ENCODE data around the gene ACTL8. TPM values are rescaled to one million over a fixed set of nuclear protein-coding genes. Genes with fewer than 3 reads are reported as not detected.

ACTL8 gene, protein sequence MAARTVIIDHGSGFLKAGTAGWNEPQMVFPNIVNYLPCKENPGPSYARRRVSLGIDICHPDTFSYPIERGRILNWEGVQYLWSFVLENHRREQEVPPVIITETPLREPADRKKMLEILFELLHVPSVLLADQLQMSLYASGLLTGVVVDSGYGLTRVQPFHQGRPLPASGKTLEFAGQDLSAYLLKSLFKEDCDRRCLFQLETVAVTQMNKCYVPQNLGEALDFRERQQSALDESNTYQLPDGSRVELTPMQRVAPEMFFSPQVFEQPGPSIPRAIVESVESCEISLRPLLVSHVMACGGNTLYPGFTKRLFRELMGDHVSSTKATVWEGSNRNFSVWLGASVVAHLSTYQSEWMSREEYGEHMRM
- 0.51 and 2.4 TPM in 2 replicates for total RNA-seq (2014; rRNA removed; shearing (Covaris generic))

DNA sequence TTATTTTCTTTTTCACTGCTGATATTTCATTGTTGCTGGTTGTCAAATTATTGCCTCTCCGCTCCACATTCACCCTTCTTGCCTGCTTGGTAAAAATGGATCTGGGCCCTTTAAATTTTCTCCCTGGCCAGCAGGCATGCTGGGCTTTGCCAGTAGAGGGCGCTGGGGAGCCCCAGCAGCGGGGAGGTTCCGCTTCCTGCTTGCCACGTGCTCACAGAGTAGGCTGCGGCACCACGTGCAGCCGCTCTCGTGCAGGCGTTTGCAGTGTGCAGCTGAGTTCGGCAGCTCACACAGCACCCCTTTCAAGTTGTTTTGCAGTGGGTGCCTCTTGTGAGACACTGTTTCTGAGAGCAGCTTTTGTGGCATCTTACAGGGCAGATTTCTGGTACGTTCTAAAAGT is at the start of gene ACTL8:
ACTL8 (plus strand) TSS at position 214 of the 400 bp plus-strand sequence. CDS start 67,676 bp downstream, outside the sequence.
- in situ Hi-C loops (cut with HindIII; ENCODE audit: low sequenced_read_pairs), result no loop called here
- no peak for DNase-seq (ENCODE audit: low spot score)

DNA sequence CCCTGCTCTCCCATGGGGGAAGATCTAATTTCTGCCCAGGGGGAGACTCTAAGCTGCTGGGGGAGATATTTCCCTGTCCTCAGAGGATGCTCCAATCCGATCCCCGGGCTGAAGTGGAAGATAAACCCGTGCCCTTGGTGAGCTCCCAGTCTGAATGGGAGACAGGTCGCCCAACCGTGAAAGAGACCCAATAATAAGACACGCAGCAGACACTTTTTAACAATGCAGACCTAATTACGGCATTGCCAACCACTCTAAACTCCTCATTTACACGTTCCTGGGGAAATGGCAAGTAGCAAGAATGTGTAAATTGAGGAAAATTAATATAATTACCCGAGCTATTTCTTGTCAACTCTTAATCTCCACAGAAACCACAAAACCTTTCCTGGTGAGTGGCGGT is 48.7 kb upstream of the ACTL8 start:
- no peak for DNase-seq (ENCODE audit: low spot score)
- in situ Hi-C loops (cut with HindIII; ENCODE audit: low sequenced_read_pairs), result no loop called here

DNA sequence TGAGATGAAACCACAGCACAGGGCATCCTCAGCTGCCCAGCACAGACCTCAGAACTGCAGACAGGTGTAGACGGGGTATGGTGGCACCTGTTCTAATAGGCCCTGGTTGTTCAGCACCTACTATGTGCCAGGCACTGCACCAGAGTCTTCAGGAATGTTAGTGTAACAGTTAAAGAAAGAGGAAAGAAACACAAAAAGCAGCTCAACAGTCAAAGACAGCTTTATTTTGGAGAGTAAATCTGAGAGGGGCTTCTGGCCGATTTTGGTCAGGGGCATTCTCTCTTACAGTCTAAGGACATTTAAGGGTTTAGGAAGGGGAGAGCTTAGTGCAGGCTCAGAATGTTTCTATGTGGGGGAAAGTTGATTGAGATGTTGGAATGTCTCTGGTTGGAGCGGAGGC is 45.2 kb upstream of the ACTL8 start:
- in situ Hi-C loops (cut with HindIII; ENCODE audit: low sequenced_read_pairs), result no loop called here
- no peak for DNase-seq (ENCODE audit: low spot score)

DNA sequence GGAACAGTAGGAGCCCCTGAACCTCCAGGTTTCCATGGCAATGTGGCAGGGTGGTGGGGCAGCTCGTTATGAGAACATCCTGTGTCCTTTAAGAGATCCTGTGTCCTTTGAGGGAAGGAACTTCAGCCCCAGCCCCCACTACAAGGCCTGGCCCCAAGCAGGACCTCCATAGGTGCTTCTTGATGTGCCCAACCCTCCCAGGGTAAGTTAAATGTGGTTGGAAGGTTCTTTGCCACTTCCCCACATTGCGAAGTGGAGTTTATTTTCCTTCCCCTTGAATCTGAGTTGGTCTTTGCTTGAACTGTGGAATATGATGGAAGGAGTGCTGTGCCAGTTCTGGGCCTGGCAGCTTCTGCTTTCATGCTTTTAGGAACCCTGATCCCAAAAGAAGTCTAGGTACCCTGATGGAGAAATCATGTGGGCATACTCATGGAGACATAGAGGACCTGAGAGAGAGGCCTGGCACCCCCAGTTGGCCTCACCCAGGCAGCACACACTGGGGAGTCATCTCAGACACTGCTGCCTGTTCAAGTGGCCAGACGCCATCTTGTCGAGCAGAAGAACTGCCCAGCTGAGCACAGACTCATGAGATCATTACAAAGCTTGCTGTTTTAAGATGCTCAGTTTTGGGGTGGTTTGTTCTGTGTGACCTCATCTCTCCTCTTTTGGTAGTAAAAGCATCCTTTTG is 44.1 kb upstream of the ACTL8 start:
- DNase-seq (ENCODE audit: low spot score), result no peak
- in situ Hi-C loops (cut with HindIII; ENCODE audit: low sequenced_read_pairs), result no loop called here

DNA sequence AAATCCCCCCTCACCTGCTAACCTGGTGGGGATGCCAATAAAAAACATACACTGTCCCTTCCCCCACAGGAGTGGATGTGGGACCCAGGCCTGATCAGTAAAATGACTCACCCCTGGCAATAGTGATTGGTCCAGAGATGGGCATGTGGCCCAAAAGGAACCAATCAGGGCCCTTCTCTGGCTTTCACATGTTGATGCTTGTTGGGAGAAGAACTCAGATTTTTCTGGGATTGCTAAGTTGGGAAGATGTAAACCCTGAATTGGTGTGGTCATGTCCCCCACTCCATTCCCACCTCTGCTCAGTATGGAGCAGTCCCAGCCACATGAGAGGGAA is 43.6 kb upstream of the ACTL8 start:
- no peak for DNase-seq (ENCODE audit: low spot score)
- in situ Hi-C loops (cut with HindIII; ENCODE audit: low sequenced_read_pairs), result no loop called here

DNA sequence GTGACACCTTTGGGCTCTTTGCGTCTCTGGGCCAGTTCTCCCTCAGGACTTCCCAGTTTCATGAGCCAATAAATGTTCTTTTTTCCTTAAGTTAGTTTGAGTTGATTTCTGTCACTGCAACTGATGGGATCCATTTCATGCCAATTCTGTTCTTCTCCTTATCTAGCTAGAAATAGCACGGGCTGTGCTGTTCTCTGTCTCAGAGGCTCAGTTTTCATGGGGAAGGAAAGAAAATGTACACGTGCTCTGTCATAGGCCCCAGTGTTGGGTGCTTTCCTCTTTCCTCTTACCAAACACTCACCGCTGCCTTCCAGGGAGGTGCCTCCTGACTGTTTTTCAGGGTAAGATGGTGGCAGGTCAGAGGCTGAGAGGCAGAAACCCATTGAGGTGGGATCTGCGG is 43.2 kb upstream of the ACTL8 start:
- in situ Hi-C loops (cut with HindIII; ENCODE audit: low sequenced_read_pairs), result no loop called here
- no peak for DNase-seq (ENCODE audit: low spot score)

DNA sequence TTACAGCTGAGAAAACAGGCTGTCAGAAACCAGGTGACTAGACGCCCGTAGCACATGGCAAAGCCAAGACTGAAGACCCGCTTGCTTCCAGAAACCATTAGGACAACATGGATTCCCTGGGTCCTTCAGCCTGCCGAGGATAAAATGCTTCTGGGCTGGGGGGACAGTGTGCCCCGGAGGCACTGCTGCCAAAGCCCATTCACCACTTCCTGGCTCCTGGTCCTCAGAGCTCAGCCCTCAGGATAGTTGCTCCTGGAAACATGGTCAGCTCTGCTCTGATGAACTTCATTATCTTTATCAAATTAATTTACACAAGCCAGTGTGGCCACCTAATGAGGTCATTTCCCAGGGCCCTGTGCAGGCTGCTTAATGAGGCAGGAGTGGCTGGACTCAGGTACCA is 41.1 kb upstream of the ACTL8 start:
- no peak for DNase-seq (ENCODE audit: low spot score)
- in situ Hi-C loops (cut with HindIII; ENCODE audit: low sequenced_read_pairs), result no loop called here

DNA sequence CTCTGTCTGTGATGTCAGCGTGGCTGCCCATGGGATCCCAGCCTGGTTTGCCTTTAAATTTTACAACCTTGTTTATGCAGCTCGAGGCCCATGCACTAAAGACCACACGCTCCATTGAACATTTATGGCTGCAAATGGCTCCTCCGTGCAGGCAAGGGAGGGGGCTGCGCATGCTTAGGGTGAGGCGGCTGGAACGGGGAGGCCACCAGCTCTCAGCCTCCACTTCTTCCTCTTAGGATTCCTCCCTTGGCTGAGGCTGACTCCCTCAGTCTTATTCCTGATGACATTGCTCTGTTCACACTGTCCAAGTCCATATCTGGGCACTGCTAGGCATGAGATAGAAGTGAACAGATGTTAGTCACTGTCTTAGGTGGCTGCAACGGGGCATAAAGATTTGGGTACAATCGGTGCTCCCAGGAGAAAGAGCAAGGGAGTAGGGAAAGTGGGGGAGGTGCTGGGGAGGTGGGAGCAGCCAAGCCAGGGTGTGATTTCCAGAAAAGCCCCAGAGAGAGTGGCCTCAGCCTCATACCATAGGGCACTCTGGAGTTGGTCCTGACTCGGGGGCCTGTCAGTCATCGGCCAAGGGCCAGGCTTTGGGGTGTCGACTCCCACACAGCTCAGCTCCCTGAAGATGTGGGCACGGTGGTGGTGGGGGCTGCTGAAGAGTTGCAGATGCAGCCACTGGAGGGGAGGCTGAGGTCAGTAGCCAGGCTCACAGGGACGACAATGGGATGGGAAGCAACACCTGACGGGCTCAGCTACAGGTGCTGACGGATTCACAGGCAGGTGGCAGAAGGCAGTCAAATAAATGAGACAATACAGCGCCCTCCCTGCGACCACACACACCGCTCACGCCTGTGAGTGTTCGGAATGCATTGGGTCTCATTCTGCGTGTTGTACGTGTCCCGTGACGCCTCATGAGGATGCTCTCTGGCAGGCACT is 37.3 kb upstream of the ACTL8 start:
- in situ Hi-C loops (cut with HindIII; ENCODE audit: low sequenced_read_pairs), result no loop called here
- no peak for DNase-seq (ENCODE audit: low spot score)

DNA sequence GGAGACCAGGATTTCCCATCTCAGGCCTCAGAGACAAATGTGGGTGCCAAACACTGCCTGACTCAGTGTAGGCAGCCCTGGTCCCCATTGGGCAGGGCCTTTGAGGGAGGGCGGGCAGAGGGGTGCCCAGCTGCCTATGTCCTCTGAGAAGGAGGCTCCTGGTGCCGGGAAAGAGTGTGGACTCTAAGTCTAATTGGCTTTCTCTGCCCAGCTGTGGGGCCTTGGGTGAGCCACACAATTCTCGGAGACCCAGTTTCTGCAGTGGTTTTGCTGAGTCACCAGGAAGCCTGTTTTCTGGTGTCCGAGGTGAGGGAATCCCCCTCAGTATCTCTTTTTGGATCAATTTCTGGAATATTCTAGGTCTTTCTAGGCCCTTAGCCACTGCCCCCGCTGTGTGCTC is 35.3 kb upstream of the ACTL8 start:
- DNase-seq (ENCODE audit: low spot score), result no peak

DNA sequence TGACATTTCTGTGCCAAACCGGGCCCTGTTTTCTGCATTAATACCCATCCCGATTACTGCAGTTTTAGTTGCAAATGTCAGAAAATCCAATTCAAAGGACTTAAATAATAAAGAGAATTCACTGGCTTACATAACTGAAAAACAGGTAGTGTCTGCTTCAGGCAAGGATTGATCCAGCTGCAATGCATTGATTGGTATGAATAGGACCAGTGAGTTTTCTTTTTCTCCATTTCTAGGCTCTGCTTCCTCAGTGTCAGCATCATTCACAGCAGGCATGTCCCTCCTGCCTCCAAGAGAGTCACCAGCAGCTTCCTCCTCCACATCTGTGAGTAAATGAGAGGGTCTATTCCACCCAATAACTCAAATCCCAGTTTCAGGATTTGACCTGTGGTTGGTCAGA is 33.7 kb upstream of the ACTL8 start:
- in situ Hi-C loops (cut with HindIII; ENCODE audit: low sequenced_read_pairs), result no loop called here
- DNase-seq (ENCODE audit: low spot score), result no peak

More for the DNA sequence above, 35.3 kb upstream of the ACTL8 start:
- in situ Hi-C loops (cut with HindIII; ENCODE audit: low sequenced_read_pairs), result no loop called here

DNA sequence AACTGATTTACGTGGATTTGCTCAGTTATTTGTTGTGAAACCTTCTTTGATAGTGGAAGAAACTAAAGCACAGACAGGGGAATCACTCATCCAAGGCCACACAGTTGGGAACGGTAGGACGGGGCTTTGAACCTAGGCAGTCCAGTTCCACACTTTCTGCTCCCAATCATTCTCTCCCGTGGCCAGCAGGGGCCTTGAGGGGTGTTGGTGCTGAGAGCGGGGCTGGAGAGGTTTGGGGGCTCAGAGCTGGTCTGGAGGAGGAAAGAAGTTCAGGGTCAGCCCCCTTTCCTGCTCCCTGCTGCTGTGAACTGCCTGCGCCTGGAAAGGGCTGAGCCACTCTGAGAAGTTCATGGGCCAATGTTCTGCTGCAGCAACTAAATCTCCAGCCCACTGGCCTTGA is 31.4 kb upstream of the ACTL8 start:
- in situ Hi-C loops (cut with HindIII; ENCODE audit: low sequenced_read_pairs), result no loop called here
- no peak for DNase-seq (ENCODE audit: low spot score)

DNA sequence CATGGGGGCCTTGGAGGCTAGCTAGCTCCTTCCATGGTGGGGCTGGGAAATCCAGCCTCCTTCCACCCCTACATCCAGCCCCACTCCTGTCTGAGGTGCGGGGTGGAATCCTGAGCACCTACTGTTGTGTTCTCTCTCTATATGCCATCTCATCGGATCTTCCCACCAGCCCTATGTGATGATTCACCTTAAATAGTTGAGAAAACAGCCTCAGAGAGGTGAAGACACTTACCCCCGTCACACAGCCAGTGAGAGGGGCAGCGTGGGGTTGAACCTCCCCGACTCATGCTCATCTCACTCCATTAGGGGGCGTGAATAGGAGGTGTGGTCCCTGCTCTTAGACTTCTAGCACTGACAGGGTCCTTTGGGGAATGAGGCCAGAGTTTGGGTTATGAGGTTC is 31.0 kb upstream of the ACTL8 start:
- DNase-seq (ENCODE audit: low spot score), result no peak
- in situ Hi-C loops (cut with HindIII; ENCODE audit: low sequenced_read_pairs), result no loop called here

DNA sequence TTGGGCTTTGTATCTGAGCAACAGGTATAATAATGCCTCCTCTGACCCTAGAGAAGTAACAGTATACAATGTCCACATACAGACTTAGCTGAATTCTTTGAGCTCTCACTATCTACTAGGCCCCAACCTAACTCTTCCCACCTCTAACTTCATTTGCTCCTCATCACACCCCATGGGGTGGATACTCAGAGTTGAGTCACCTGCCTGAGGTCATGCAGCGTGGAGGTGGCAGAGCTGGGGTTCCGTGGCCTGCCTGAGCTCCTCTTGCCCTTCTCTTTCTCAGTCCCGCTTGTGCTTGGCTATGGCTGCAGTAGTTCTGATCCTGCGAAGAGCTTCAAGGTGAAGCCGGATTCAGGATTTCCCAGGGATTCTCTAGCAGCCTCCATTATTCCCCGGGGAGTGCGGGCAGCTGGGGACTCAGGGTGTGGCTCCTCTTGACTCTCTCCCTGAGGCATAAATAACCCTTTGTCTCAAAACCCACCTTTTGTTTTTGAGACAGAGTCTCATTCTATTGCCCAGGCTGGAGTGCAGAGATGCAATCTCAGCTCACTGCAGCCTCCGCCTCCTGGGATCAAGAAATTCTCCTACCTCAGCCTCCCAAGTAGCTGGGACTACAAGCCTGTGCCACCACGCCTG is 29.9 kb upstream of the ACTL8 start:
- no peak for DNase-seq (ENCODE audit: low spot score)
- in situ Hi-C loops (cut with HindIII; ENCODE audit: low sequenced_read_pairs), result no loop called here

DNA sequence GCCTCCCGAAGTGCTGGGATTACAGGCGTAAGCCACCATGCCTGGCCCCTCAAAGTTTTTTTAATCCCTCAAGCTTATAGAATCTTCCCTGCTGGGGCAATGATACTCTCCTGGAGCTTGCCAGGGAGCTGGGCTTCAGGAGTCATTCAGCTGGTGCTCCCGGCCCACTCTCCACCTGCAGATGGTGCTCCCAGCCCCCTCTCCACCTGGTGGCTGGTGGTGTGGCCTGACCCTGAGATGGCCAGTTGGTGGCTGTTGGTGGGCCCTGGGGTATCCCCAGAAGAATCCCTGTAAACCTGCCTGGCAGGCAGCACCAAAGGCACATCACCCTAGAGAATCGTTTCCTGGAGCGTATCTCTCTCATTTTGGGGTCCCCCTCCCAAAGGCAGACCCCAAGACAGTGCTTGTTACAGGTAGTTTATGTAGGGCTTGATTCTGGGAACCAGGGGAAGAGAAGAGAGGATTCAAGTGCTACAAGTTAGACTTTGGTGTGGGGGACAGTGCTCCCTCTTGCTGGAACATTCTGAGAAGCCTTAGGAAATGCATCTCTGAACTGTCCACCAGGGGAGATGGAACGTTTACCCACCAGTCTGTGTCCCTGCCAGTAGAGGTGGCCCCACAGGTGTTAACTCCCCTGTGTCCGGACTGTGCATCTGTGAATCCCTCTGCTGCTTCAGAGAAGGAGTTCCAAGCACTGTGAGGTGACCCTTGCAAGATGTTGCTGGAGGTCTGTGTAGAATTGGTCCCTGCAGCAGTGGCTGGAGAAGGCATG is 29.1 kb upstream of the ACTL8 start:
- no peak for DNase-seq (ENCODE audit: low spot score)
- in situ Hi-C loops (cut with HindIII; ENCODE audit: low sequenced_read_pairs), result no loop called here

DNA sequence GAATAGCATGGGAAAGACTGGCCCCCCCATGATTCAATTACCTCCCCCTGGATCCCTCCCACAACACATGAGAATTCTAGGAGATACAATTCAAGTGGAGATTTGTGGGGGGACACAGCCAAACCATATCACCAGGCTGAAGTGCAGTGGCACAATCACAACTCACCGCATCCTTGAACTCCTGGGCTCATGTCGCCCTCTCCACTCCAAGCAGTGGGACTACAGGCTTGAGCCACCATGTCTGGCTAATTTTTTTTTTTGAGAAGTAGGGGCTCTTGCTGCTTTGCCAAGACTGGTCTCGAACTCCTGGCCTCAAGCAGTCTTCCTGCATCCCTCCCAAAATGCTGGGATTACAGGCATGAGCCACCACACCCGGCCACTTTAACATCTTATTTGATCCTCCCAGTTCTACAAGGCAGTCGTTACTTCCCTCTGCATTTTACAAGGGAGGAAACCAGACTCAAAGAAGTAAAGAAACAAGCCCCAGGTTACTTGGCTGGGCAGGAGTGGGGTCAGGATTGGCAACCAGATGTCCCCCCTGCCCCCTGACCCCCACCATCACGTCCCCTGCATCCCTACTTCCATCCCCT is 26.9 kb upstream of the ACTL8 start:
- in situ Hi-C loops (cut with HindIII; ENCODE audit: low sequenced_read_pairs), result no loop called here
- no peak for DNase-seq (ENCODE audit: low spot score)

DNA sequence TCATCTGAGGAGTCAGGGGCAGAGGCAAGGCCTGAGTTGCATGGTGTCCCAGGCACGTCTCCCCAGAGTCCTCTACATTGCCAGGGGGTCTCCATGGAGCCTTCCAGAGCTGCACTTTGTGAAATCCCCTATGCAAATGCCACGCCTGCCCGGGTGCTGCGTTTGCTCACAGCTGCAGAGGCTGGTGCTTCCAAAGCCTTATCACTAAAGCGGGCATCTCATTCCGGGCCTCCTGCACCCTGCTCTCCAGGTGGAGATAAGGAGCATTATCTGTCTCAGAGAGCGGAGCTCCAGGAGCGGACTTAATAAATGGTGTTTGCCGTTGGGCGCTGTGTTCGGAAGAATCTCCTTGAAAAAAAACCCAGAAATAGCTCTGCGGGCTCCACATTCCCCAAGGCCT is 25.9 kb upstream of the ACTL8 start:
- in situ Hi-C loops (cut with HindIII; ENCODE audit: low sequenced_read_pairs), result no loop called here
- no peak for DNase-seq (ENCODE audit: low spot score)

DNA sequence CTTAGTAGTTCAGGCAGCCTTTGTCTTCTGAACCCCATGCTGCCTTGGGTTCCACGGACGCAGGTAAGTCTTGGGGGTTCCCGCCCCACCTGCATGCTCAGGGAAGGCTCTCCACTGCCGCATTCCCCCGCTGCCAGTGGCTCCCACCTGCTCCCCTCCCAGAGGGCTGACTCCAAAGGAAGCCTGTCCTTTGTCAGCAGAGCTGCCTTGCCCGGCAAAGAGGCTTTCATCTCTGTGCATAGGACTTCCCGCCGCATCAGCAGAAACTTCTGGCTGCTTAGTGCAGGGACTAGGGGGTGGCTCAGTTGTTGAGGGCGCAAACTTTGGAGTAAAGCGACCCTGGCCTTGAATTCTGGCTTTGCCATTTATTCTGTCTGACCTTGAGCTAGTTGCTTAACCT is 25.2 kb upstream of the ACTL8 start:
- in situ Hi-C loops (cut with HindIII; ENCODE audit: low sequenced_read_pairs), result no loop called here
- DNase-seq (ENCODE audit: low spot score), result no peak

DNA sequence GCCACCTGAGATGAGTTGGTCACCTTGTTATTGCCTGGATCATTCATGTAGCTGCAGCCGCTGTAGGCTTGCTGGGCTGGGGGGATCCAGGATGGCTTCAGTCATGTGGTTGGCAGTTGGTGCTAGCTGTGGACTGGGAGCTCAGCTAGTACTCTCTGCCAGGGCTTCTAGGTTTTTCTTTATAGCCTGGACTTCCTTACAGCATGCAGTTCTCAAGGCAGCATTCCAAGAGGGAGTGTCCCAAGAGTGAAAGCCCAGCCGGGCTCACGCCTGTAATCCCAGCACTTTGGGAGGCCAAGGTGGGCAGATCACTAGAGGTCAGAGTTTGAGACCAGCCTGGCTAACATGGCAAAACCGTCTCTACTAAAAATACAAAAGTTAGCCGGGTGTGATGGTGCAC is 23.7 kb upstream of the ACTL8 start:
- no peak for DNase-seq (ENCODE audit: low spot score)
- in situ Hi-C loops (cut with HindIII; ENCODE audit: low sequenced_read_pairs), result no loop called here

Measured in G401 (cell line).